ENCODE measurements around the gene TSHZ1.

The TSHZ1 gene

GRCh38 chr18:75176849-75177248, 33.7 kb upstream of the TSHZ1 start:
- no peak for TF ChIP-seq YY1 (IDR thresholded peaks at IDR 0.05; ENCODE audit: low read depth)
- TF ChIP-seq CEBPB (IDR thresholded peaks at IDR 0.05) = no peak
- TF ChIP-seq CREB1 (IDR thresholded peaks at IDR 0.05; ENCODE audit: low read depth) = no peak
- TF ChIP-seq EGR1 (IDR thresholded peaks at IDR 0.05) = no peak
- TF ChIP-seq FOXM1 (IDR thresholded peaks at IDR 0.05; ENCODE audit: borderline replicate concordance, low read depth) = no peak
- no peak for TF ChIP-seq TCF12 (IDR thresholded peaks at IDR 0.05; ENCODE audit: low read depth)
- no peak for TF ChIP-seq TAF1 (IDR thresholded peaks at IDR 0.05; ENCODE audit: low read depth)
- TF ChIP-seq REST (IDR thresholded peaks at IDR 0.05; ENCODE audit: low read depth) = no peak
- no peak for TF ChIP-seq MAX (IDR thresholded peaks at IDR 0.05)

GRCh38 chr18:75178376-75178775, 32.2 kb upstream of the TSHZ1 start:
- no peak for TF ChIP-seq CREB1 (IDR thresholded peaks at IDR 0.05; ENCODE audit: low read depth)
- no peak for TF ChIP-seq MAX (IDR thresholded peaks at IDR 0.05)
- no peak for TF ChIP-seq EGR1 (IDR thresholded peaks at IDR 0.05)
- TF ChIP-seq TEAD4 (IDR thresholded peaks at IDR 0.05) = no peak
- TF ChIP-seq TCF12 (IDR thresholded peaks at IDR 0.05; ENCODE audit: low read depth) = no peak
- no peak for TF ChIP-seq TAF1 (IDR thresholded peaks at IDR 0.05; ENCODE audit: low read depth)
- TF ChIP-seq FOXM1 (IDR thresholded peaks at IDR 0.05; ENCODE audit: borderline replicate concordance, low read depth) = no peak
- no peak for TF ChIP-seq CEBPB (IDR thresholded peaks at IDR 0.05)
- no peak for TF ChIP-seq ZBTB7A (IDR thresholded peaks at IDR 0.05; ENCODE audit: low read depth)
- TF ChIP-seq REST (IDR thresholded peaks at IDR 0.05; ENCODE audit: low read depth) = no peak
- TF ChIP-seq RAD21 (IDR thresholded peaks at IDR 0.05; ENCODE audit: low read depth) = no peak
- no peak for TF ChIP-seq YY1 (IDR thresholded peaks at IDR 0.05; ENCODE audit: low read depth)
- TF ChIP-seq USF1 (IDR thresholded peaks at IDR 0.05) = no peak
- TF ChIP-seq NFIC (IDR thresholded peaks at IDR 0.05) = no peak
- no peak for TF ChIP-seq EP300 (IDR thresholded peaks at IDR 0.05; ENCODE audit: borderline replicate concordance)

- TF ChIP-seq REST (IDR thresholded peaks at IDR 0.05; ENCODE audit: low read depth) (no peak), MAX (IDR thresholded peaks at IDR 0.05) (no peak), EGR1 (IDR thresholded peaks at IDR 0.05) (no peak), RAD21 (IDR thresholded peaks at IDR 0.05; ENCODE audit: low read depth) (no peak), ZBTB7A (IDR thresholded peaks at IDR 0.05; ENCODE audit: low read depth) (no peak), CEBPB (IDR thresholded peaks at IDR 0.05) (no peak), TAF1 (IDR thresholded peaks at IDR 0.05; ENCODE audit: low read depth) (no peak), CREB1 (IDR thresholded peaks at IDR 0.05; ENCODE audit: low read depth) (no peak), TCF12 (IDR thresholded peaks at IDR 0.05; ENCODE audit: low read depth) (no peak), USF1 (IDR thresholded peaks at IDR 0.05) (no peak)
Observed at GRCh38 chr18:75179819-75180600, 30.6 kb upstream of the TSHZ1 start.

- TF ChIP-seq CEBPB (IDR thresholded peaks at IDR 0.05) (no peak), CREB1 (IDR thresholded peaks at IDR 0.05; ENCODE audit: low read depth) (no peak), USF1 (IDR thresholded peaks at IDR 0.05) (no peak), EP300 (IDR thresholded peaks at IDR 0.05; ENCODE audit: borderline replicate concordance) (peak; percentile 51; the same call in 1 of the 2 replicates), EGR1 (IDR thresholded peaks at IDR 0.05) (no peak), RAD21 (IDR thresholded peaks at IDR 0.05; ENCODE audit: low read depth) (no peak), MAX (IDR thresholded peaks at IDR 0.05) (no peak), TEAD4 (IDR thresholded peaks at IDR 0.05) (peak; percentile 88), TCF12 (IDR thresholded peaks at IDR 0.05; ENCODE audit: low read depth) (0 out of 2 replicates have a peak, but pooled peaks have one; percentile 56)
Observed at GRCh38 chr18:75183524-75183923, 27.1 kb upstream of the TSHZ1 start.
